GOT3 (cell line): ENCODE measurements around the gene HOXA3.
A peak's percentile ranks its signal among the peaks of the same experiment; 100 is the strongest.

ENCODE experiments used
- DNase-seq: peaks from one replicate; lab custom pipeline; 2025; ENCODE audit warnings: mixed read lengths; lab: John Stamatoyannopoulos, UW

HOXA3 gene

DNA sequence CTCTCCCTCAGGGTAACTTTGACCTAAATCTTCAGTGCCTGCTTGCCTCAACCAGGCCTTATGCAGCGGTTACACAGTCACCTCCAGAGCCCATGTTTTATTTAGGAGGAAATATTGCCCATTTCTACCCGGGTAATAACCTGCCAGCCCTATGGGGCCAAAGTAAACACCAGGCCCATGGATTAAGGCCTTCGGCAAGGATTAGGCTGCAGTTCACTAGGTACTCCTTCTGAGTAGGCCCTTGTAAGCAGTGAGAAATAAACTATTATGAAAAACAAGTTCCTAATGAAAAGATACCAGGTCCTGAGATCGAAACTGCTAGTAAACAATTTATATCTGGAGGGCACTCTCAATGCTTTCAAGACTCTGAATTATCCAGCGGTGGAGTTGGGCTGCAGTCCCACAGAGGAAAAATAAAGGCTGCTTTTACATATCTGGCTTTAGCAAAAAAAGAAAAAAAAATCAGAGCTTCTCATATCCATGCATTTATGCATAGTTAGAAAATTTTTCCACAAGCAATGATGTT is 25.5 kb upstream of the HOXA3 start:
- DNase-seq = no peak

DNA sequence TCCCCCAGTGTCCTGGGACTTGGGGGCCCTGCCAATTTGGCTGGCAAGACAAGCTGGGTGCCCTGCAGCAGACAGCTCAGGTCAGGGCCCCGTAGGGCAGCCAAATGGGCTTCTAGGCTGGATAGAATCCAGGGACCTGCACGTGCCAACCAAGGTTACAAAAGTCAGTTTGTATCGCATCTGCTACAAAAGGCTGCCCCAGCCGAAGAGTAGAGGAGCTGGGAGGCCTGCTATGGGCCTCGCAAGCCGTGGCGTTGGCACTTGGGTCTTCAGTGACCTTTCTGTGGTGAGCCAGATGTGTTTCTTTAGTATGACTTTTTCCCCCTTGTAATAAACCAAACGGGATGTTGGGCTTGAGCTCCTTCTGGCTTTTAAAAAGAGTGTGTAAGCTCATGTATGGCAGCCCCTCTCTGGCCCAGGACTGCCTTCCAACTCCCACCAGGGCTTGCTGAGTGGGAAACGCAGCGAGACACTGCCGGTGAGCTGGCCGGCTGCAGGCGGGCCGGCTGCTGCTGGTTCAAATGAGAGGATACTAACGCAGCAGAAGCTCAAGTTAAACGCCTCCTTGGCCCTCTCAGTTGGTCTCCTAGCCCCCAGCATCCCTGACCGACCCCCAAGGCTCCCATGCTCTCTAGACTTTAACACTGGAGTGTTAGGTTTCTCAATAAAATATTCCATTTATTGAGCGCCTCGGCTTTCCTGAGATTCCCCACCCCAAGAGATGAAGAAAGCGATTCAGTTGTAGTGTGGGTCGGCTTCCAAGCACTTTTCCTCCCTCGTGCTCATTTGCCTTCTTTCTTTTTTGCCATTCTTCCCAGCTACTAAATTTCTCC is 24.8 kb upstream of the HOXA3 start:
- no peak for DNase-seq

DNA sequence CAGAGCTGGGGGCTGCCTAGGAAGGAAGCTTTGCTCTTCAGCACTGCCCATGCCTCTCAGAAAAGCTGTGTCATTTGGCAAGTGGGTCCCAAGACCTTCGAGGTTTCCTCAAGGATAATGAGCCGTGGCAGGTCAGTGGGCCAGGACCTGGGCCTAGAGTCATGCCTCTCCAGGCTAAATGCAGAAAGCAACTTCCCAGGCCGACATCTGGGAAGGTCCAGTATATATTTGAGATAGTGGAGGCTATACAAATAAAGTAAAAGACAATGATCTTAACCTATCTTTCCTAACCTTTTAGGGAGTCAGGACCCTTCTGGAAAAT is 24.1 kb upstream of the HOXA3 start:
- DNase-seq = no peak

DNA sequence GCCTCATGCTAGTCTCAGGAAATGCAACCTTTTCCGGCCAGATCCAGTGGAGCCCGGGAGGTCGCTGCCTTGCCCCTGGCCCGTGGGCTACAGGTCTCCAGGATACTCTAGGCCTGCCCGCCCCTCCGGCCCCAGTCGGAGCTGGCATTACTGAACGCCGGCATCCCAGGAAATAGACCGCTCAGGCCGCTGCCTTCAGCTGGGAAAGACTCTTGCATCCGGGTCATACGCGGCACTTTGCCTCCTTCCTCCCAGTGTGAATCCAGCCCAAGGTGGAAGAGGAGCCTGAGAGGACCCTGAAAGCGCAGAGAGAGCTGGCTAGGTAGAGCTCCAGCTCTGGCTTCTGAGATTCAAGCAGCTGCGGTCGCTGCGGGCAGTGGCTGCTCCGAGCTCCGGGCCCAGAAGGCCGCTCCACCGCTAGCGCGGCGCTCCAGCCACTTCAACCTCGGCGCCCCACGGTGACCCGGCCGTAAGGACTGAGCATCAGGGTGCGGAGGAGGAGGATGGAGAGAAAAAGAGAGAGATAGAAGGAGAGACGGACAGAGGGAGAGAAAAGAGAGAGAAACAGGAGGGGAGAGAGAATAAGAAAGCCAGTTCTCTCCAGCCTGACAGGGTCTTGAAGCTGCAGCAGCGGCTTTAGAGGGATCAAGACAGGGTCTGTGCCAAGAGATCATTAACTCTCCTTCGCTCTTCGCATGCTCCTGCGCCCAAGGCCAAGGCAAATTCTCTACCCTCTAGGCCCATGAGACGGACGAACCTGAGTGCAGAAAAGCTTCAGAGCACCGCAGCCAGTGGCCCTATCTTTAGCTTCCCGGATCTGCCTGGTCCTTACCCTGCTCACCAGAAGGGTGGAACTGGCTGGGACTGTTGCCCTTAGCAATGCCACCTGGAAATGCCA is 23.5 kb upstream of the HOXA3 start:
- DNase-seq = no peak

DNA sequence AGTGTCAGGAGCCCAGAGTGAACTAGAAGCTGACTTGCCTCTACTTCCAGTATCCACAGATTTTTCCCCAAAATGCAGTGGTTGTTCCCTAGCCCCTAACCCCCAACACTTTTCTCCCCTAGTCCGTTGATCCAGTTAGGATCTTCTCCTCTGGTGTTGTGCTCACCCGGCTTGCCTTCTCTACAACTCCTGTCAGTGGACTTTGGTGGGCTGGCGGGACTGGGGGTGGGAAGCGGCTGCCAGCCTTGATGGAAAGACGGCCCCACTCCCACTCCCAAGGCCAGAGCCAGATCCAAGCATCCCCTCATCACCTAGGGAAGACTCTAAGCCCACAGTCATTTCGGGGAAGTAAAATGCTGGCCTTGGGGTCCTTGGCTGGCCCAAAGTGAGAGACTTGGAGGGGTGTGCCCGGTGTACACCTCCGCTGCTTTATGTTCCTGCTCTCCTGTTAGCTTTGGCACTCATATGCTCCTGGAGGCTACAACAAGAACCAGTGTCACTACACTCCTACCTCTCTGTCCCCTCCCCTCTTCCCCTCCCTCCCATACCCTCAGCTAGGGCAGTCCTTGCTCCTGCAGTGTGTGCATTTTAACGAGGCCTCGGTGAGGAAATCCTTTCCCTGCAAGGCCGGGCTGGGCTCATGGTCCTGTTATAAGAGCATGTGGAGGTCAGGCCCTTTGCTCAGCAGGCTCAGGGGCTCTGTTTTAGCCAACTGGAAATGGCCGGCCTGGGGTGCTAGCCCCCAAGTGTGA is 22.7 kb upstream of the HOXA3 start:
- no peak for DNase-seq

DNA sequence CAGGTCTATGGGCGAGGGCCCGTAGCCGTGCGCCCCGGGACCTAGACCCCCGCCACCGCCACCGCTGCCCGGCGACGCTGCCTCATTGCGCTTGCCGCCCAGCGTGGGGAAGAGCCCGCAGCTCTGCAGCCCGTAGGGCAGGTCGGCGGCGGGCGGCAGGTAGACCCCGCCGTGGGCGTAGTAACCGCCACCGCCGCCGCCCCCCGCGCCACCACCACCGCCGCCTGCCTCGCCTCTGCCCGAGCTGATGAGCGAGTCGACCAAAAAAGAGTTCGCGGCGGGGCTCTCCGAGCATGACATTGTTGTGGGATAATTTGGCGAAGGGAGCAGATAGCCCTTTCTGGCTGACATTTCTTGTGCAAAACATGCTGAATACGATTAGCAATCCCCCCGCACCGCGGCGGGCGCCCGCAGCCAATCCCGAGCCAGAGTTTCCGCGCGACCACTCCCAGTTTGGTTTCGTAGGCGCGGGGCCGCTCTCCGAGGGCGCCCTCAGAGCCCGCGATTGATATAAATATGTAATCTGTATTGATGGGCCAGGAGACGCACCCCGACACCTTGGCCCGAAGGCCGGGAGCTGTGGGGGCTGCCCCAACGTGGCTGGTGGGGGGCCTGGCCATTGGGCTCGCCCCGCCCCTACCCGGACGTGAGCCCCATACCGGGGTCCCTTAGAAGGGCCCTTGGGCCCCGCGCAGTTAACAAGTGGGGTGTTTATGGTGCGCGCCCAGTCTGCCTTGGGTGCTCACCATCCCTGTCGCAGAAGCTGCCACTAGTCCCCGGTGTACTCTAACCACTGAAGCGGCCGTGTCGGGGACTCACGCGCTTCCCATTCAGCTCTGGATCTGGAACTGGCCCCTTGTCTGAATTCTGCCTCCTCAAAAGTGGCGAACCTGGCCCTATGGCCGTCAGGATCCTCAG is 21.8 kb upstream of the HOXA3 start, which contains the start of gene HOXA10:
HOXA10 (minus strand) TSS at position 365 of the 918 bp plus-strand sequence; CDS start at position 351, 14 bp downstream.
- no peak for DNase-seq

DNA sequence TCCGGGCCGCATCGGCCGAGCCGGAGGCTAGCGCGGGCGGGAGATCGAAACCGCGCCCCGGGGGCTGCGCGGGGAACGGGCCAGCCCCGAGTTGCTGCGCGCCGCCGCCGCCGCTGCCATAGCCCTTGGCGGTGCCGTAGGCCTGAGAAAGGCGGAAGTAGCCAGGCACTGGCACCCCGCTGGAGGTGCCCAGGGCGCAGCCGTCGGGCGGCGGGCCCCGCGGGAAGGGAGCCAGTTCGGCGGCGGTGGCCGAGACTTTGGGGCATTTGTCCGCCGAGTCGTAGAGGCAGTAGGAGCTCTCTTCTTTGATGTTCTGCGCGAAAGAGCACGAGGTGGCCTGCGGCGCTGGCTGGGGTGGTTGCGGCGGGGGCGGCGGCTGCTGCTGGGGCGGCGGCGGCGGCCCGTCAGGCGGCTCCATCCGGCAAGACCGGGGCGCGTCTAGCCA is 21.1 kb upstream of the HOXA3 start:
- no peak for DNase-seq

DNA sequence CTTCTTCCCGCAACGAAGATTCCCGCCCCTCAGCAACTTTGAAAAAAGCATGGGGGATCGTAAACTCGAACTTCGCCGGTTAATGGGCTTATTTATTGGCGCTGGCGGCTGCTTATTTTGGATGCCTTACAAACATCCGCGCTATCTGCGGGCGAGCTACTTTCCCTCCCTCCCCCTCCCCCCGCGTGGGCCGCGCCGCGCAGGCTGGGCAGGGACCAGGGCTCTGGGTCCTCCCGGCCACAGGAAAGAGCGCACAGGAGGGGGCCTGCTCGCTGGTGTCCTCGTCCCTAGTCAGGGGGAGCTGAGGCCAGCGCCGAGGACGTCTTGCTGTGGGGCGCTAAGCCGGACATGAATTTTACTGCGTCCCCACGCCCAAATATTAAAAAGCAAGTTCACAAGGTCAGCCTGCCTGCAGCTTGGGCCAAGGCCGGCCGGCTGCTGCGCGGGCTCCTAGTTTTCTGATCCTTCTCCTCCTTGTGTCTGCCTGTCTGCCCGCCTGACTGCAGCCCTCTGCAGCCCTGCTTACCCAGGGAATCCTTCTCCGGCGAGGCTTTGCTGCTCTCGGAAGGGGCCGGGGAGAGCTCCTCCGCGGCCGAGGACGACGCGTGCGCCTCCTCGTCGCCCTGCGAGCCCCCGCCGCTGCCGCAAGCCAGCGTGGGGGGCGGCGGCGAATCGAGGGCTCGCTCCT is 20.6 kb upstream of the HOXA3 start:
- peak; percentile 45 for DNase-seq

DNA sequence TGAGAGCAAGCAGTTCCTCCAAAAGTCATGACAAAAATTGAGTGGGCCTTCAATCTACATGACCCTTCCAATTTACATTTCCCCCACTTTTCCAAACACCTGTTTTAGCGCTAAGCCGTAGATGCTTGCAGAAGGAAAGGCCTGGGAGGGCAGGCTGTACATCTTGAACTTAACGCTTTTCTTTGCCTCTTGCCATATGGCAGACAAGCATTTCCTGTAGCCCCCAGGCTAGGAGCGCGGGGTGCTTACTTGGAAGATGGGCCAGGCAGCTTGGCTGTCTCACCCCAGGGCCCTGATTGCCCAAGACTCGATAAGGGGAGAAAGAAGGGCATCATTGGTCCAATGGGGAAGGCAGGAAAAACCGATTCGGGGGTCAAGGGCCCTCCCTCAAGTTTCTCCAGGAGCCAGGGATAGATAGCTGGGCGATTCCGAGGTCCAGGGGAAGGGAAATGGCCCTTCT is 20.0 kb upstream of the HOXA3 start:
- DNase-seq = no peak

DNA sequence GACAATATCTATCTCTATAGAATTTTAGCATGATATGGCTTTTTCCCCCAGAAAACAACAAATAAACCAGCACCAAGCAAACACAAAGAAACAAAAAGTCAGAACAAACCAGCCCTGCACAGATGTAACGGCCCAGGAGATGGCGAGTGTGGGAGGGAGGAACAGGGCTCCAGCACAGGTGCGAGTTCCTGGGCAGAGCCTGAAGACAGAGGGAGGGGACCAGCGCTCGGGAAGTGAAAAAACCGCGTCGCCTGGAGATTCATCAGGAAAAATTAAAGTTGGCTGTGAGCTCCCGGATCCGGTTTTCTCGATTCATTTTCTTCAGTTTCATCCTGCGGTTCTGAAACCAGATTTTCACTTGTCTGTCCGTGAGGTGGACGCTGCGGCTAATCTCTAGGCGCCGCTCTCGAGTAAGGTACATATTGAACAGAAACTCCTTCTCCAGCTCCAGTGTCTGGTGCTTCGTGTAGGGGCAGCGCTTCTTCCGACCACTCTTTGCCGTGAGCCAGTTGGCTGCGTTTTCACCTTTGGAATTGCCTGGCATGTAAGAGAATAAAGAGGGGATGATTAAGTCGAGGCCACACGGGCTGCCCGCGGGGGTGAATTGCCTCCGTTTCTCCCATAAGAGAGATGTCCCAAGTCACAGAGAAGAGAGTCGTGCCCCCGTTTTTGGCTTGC is 19.4 kb upstream of the HOXA3 start:
- no peak for DNase-seq

DNA sequence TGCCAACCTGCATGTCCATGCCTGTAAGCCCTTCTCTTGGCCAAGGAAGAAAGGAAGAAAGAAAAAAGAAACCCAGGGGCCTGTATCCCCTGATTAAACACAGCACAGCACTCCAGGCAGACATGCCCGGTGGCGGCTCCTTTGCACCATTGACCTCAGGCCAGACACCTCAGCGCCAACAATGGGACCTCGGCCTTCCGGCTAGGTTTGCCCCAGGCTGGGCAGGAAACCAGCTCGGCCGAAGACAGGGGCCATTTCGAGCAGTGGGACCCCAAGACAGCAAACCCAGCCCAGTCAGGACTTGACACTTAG is 18.9 kb upstream of the HOXA3 start:
- DNase-seq = no peak

DNA sequence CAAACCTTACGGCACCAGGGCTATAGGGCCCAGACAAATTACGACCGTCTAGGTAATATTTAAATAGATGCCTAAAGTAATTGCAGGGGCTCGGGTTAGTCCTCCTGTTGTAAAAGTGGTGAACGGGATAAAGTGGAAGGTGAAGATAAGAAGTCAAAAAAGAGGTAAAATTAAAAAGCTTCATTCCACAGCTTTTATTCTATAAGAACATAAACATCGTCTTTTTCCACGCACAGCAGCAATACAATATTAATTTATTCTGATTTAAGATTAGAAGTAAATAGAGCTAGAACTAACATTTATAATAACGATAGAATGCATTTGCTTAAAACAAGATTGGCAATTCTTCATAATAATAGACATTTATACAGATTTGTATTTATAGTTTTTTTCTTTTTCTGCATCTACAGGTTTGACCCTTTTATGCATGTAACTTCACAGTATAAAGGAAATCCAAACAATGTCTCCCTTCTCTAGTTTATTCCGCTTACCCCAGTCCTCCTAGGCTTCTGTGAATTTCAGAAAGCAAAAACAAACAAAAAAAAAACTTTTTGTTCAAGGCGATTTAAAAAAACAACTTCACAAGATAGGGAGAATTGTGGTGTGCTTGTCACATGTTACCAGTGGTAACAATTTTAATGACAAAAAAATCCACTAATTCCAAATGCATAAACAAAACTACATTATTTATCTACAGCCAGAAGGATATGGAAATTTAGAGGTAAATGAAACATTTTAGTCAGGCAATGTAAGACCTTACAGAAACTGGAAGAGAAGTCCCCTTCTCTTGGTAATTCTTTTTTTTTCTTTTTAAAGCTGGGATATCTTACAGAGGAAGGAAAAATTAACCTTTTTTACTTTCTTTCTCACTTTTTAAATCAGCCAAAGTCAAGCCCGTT is 18.3 kb upstream of the HOXA3 start:
- DNase-seq = no peak

DNA sequence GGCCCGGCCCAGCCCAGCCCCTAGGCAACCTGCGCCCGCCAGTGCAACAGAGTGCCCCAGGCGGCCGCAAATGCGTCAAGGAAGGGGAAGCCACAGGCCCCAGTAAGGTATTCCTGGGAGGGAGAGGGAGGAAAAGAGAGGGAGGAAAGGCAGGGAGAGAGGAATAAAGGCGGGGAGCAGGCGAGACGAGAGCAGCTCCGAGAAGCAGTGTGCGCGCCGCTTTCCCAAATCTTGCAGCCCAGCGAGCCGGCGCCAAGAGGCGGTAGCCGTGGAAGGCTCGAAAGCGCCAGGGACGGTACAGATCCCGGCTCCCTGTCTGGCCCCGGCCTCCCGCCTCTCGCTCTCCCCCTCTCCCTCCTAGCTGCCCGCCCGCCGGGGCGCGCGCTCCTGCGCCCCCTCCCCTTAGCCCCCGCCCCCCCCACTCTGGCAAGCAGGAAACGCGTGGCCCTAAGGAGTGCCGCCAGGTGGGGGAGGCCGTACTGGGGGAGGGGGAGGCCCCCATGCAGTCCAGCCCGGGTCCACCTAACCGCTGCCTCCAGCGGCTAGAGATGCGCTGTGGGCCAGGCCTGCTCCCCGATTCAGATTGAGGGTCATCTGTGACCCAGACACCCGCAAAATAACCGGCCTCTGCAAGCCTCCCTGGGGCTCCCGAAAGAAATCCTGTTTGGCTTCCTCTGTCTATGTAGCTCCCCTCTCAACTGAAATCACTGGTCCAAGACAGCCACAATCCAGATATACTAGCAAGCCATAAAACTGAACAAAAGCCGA is 17.5 kb upstream of the HOXA3 start:
- DNase-seq = no peak

DNA sequence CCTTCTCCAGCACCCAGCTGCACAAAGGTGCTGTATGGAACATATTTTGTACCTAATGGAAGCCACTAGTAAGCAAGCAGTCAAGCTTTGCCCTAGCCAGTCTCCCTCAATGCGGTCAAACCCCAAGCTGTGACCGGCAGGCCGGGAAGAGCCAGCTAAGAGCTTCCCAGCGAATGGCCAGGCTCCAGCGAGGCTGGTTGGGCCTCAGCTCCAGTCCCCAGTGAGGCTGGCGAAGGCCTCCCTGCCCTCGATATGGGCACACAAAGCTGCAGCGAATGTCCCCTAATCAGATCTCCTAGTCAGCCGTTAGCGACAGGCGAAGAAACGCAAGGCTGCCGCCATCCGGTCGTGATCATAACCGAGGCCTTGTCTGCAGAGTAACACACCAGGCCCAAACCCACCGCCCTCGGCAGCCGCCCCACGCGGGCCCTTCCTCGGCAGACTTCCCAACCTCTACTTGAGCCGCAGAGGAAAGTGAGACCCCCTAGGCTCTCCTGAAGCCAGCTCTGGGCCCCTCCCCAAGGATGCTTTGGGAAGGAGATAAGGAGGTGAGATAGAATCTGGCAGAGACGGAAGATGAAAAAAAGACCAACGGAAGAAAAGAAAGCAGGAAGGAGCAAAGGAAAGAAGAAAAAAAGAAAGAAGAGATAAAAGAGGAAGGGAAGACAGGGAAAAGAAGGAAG is 16.0 kb upstream of the HOXA3 start:
- peak; percentile 74 for DNase-seq

DNA sequence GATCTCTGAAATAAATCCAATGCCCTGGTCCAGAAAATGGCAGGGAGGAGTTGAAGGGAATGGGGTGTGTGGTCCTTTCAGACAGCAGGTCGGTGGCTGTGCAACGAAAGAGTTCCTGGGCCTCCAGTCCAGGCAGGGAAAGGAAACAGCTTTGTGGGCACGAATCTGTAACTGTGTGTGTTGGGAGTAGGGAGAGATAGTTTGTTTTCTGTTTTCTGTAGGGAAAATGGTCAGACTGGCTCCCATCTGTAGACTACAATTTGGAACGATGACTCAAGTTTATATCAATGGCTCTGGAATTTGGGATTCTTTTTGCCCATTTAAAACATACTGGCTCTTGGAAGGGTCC is 15.5 kb upstream of the HOXA3 start:
- no peak for DNase-seq

DNA sequence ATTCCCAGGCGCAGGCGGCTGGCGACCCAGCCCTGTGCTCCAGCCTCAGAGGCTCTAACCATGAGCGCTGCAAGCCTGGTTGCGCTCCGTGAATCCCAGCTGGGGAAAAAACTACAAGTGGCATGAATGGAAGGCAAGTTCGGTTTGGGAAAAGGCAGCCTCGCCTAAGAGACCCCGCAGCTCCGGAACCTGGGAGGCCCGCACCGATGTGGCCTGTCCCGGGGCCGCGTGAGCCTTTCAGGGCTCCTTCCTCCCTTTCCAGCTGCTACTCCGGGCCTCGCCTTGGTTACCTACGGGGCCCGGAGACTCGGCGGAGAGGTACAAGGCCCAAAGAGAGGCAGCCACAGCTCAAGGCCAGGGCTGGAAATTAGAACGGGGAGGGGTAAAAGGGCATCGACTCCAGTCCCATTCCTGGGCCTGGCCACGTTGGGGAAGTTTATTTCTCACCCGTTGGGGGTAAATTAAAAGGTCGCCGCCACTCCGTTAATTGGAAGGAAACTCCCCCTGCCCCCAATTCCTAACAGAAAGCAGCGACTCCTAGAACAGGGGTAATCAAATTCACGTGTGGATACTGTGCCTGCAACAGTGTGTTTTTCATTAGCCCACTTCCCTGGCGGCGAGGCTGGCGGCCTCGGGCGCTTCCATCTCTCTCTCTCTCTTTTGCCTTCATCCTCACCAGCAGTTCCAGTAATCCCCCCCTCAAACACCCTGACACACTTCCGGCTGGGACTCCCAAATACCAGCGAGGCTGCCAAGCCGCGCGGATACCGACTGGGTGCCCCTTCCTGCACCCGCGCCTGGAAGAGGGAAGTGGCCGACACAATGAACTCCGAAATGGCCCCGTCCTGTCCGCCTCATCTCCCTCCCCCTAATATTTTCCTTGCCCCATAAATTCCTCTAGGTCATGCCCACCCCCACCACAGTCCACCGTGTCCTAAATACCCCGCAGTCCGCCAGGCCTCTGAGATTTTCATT is 14.4 kb upstream of the HOXA3 start:
- no peak for DNase-seq
